Endothelial cell (in vitro differentiated cells): ENCODE measurements around the gene SNRPB. TPM values are rescaled to one million over a fixed set of nuclear protein-coding genes. Genes with fewer than 3 reads are reported as not detected.

Experiments used
- DNase-seq: peaks from one replicate; pipeline ENCODE4 v3.0.0; 2021; ENCODE audit warnings: low spot score
- H3K27ac Mint-ChIP-seq: one replicate; pipeline ENCODE4 v1.8.0; 2021; ENCODE audit warnings: mixed read lengths, inconsistent platforms; ENCODE audit not compliant: unreplicated experiment
- H3K27me3 Mint-ChIP-seq: one replicate; pipeline ENCODE4 v1.8.0; 2021; ENCODE audit warnings: mild to moderate bottlenecking, moderate library complexity, mixed read lengths, inconsistent platforms; ENCODE audit not compliant: unreplicated experiment
- H3K36me3 Mint-ChIP-seq: one replicate; pipeline ENCODE4 v1.8.0; 2021; ENCODE audit warnings: mild to moderate bottlenecking, low read depth, mixed read lengths, inconsistent platforms; ENCODE audit not compliant: unreplicated experiment
- H3K4me1 Mint-ChIP-seq: one replicate; pipeline ENCODE4 v1.8.0; 2021; ENCODE audit warnings: mild to moderate bottlenecking, mixed read lengths, inconsistent platforms; ENCODE audit not compliant: unreplicated experiment
- H3K4me3 Mint-ChIP-seq: one replicate; pipeline ENCODE4 v1.8.0; 2021; ENCODE audit warnings: mild to moderate bottlenecking, mixed read lengths, inconsistent platforms; ENCODE audit not compliant: unreplicated experiment
- H3K9me3 Mint-ChIP-seq: one replicate; pipeline ENCODE4 v1.8.0; 2021; ENCODE audit warnings: mixed read lengths, inconsistent platforms; ENCODE audit not compliant: unreplicated experiment
- long read RNA-seq: library from polyadenylated mRNA; unstranded; transcript quantifications from one replicate; pipeline ENCODE4 v2.0.0, GENCODE V29; 2020; ENCODE audit not compliant: unreplicated experiment
- total RNA-seq: library from RNA; stranded (reverse); fragmentation: NEBNext Ultra II Directional; extraction: Animal tissue kit (Norgen Biotek cat#: 25700); gene quantifications from one replicate; pipeline ENCODE4 v1.2.1, GENCODE V29; 2021; ENCODE audit not compliant: unreplicated experiment
- TF ChIP-seq, protein P1 (sequence below): fragments of 200-600 bp; sonication (generic); IDR thresholded peaks from one replicate; pipeline ENCODE4 v1.5.0; 2021; ENCODE audit warnings: antibody characterized with exemption; ENCODE audit not compliant: unreplicated experiment

The SNRPB gene
- total RNA-seq = 195 TPM
- long read RNA-seq, transcript SNRPB-202 (7 exons, 1,008 nt) = minor isoform, 56 of 216 reads
- long read RNA-seq, transcript SNRPB-201 (7 exons, 1,154 nt) = major isoform, 146 of 216 reads
- long read RNA-seq, partial matches to known transcripts = 7 of 216 reads
- long read RNA-seq, other reads (novel, unspliced or antisense) = 7 of 216 reads

DNA sequence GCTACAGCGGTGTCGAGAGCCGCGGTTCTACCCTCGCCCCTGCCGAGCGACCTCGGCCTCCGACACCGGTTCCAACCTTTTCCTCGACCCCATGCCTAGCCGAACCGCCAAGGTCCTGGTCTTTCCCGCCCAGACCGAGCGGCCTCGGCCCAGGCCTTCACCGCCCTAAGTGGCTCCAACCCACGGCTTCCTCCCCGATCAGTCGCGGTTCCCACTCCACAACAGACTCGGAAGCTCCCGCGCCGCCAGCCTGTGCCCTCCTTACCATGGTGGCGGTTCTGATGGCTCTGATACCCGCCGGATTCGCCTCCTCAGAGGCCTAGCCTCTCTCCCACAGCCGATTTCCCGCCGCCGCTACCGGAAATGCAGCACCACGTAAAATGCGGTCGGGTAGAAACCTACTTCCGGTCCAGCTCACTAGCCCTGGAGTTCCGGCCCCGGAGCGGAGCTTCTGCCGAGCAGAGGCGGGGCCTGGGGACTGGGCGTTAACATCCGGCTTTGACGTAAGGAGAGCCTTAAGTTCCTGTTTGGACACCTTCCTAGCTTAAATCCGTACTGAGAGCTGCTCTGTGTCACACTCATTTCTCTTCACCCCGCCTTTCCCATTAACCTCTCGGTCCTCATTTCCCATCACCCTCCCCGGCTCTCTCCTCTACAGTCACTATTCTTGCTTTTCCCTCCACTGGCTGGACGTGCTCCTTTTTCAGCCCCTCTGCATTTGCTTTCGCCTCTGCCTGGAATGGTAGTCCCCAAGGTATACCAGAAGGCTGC lies at the start of gene SNRPB:
Gene SNRPB (minus strand): TSS at position 367 of the 771 bp plus-strand sequence. CDS start 99 bp downstream, at position 268.
- TF ChIP-seq, protein P1, sequence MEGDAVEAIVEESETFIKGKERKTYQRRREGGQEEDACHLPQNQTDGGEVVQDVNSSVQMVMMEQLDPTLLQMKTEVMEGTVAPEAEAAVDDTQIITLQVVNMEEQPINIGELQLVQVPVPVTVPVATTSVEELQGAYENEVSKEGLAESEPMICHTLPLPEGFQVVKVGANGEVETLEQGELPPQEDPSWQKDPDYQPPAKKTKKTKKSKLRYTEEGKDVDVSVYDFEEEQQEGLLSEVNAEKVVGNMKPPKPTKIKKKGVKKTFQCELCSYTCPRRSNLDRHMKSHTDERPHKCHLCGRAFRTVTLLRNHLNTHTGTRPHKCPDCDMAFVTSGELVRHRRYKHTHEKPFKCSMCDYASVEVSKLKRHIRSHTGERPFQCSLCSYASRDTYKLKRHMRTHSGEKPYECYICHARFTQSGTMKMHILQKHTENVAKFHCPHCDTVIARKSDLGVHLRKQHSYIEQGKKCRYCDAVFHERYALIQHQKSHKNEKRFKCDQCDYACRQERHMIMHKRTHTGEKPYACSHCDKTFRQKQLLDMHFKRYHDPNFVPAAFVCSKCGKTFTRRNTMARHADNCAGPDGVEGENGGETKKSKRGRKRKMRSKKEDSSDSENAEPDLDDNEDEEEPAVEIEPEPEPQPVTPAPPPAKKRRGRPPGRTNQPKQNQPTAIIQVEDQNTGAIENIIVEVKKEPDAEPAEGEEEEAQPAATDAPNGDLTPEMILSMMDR = no peak
- DNase-seq = peak; percentile 90
- peaks cover 33% of the 10 kb centered on the region for H3K4me1 Mint-ChIP-seq

DNA sequence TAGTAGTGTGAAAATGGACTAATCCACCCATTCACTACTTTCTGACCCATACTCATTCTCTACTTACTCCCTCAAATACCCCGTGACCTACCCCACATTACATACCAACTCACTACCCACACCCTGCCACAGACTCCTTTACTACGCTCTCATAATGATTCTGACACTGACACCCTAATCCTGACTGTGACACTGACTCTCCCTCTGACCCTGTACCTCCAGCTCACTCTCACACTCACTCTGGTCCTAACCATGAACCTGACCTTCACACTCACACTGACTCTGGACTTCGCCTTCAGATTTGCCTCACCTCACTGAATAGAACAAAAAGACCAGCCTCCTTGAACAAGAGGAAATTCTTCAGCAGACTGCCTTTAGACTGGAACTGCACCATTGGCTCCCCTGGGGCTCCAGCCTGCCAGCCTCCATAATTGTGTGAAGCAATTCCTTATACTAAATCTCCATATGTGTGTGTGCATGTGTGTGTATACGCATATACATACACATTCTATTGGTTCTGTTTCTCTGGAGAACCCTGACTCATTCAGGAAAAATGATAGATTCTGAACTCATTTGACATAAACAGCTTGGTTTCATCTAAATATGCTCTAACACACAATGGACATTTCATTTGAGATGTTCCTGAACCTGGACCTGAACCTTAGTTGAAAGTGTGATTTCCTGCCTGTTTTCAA lies 48.7 kb upstream of the SNRPB start:
- DNase-seq = no peak
- Mint-ChIP-seq H3K27ac (no peak overlapping the region), H3K36me3 (no peaks in the 10 kb centered on the region), H3K9me3 (no peaks in the 10 kb centered on the region), H3K27me3 (peaks cover 3% of the 10 kb centered on the region), H3K4me1 (no peaks in the 10 kb centered on the region), H3K4me3 (no peak overlapping the region)
- TF ChIP-seq, protein P1 = no peak

More for the DNA sequence above, at the start of gene SNRPB:
- H3K4me3 Mint-ChIP-seq = peak within 1 kb of the TSS; percentile 98
- H3K27me3 Mint-ChIP-seq = peaks cover 15% of the 10 kb centered on the region
- H3K9me3 Mint-ChIP-seq = no peaks in the 10 kb centered on the region
- peaks cover 35% of the 10 kb centered on the region for H3K36me3 Mint-ChIP-seq
- H3K27ac Mint-ChIP-seq = peak within 1 kb of the TSS; percentile 99

DNA sequence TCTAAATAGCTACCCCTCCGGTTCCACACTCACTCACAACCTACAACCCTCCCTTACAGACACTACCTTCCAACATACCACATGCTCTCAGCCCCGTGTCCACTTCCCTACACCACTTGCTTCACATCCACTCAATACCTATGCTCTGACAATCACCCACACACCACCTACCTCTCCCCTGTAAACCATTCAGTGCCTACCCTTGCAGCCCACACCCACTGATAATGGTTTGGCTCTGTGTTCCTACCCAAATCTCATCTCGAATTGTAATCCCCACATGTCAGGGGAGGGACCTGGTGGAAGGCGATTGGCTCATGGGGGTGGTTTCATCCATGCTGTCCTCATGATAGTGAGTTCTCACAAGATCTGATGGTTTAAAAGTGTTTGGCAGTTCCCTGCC lies 48.0 kb upstream of the SNRPB start:
- H3K27ac Mint-ChIP-seq = no peak overlapping the region
- H3K27me3 Mint-ChIP-seq = peaks cover 3% of the 10 kb centered on the region
- H3K4me3 Mint-ChIP-seq = no peak overlapping the region
- no peaks in the 10 kb centered on the region for H3K9me3 Mint-ChIP-seq
- no peak for DNase-seq
- H3K4me1 Mint-ChIP-seq = no peaks in the 10 kb centered on the region
- no peaks in the 10 kb centered on the region for H3K36me3 Mint-ChIP-seq
- TF ChIP-seq, protein P1 = no peak

DNA sequence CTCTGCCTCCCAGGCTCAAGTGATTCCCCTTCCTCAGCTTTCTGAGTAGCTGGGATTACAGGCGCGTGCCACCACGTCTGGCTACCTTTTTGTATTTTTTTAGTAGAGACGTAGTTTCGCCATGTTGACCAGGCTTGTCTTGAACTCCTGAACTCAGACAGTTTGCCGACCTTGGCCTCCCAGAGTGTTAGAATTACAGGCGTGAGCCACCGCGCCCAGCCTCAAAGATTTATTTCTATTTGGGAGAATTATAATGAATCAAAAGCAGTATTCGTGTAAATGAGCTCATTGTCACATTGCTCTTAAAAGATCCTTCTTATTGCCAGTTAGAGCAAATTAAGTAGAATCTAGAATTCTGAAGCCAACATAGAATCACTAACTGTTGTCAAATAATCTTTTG lies 47.5 kb upstream of the SNRPB start:
- Mint-ChIP-seq H3K4me3 (no peak overlapping the region), H3K27me3 (peaks cover 3% of the 10 kb centered on the region), H3K27ac (no peak overlapping the region), H3K4me1 (no peaks in the 10 kb centered on the region), H3K9me3 (no peaks in the 10 kb centered on the region), H3K36me3 (no peaks in the 10 kb centered on the region)
- no peak for DNase-seq
- TF ChIP-seq, protein P1 = no peak
